Measurements from ENCODE around the gene PABPN1L.

The PABPN1L gene

GRCh38 chr16:88883117-88883895 is 16.8 kb upstream of the PABPN1L start:
- DNase-seq = no peak

- DNase-seq = no peak
These were observed 16.0 kb upstream of the PABPN1L start for GRCh38 chr16:88882358-88883030.

- DNase-seq = no peak
These were observed 15.4 kb upstream of the PABPN1L start for GRCh38 chr16:88881675-88882357.

- DNase-seq = no peak
These were observed 14.7 kb upstream of the PABPN1L start for GRCh38 chr16:88881007-88881615.

- DNase-seq = no peak
These were observed 14.0 kb upstream of the PABPN1L start for GRCh38 chr16:88880226-88881006.

- no peak for DNase-seq
These were observed 13.3 kb upstream of the PABPN1L start for GRCh38 chr16:88879788-88880055.

GRCh38 chr16:88878967-88879787 is 12.7 kb upstream of the PABPN1L start:
- no peak for DNase-seq

GRCh38 chr16:88878356-88878755 is 11.9 kb upstream of the PABPN1L start:
- no peak for DNase-seq

GRCh38 chr16:88877564-88878289 is 11.3 kb upstream of the PABPN1L start:
- no peak for DNase-seq

- no peak for DNase-seq
These were observed 10.6 kb upstream of the PABPN1L start for GRCh38 chr16:88876942-88877526.

GRCh38 chr16:88875703-88876234 is 9.3 kb upstream of the PABPN1L start:
- no peak for DNase-seq

- no peak for DNase-seq
These were observed 8.6 kb upstream of the PABPN1L start for GRCh38 chr16:88874938-88875599.

GRCh38 chr16:88872650-88873331 is 6.3 kb upstream of the PABPN1L start:
- DNase-seq = no peak

- DNase-seq = no peak
These were observed 5.4 kb upstream of the PABPN1L start for GRCh38 chr16:88871730-88872416.

GRCh38 chr16:88871349-88871702 is 4.9 kb upstream of the PABPN1L start:
- no peak for DNase-seq

- no peak for DNase-seq
These were observed 4.3 kb upstream of the PABPN1L start for GRCh38 chr16:88870608-88871348.

- no peak for DNase-seq
These were observed 3.2 kb upstream of the PABPN1L start for GRCh38 chr16:88869673-88869980.

GRCh38 chr16:88868974-88869672 is 2.7 kb upstream of the PABPN1L start:
- no peak for DNase-seq

Data from Kasumi-1 (cell line).